Neural cell (in vitro differentiated cells): Measurements from ENCODE around the gene RASGEF1C. TPM values are rescaled to one million over a fixed set of nuclear protein-coding genes. Genes with fewer than 3 reads are reported as not detected.

Source experiments
- H2AFZ ChIP-seq: fragments of 200-600, 300-800 bp; sonication (generic), shearing (Covaris generic); 2 replicates; pipeline ENCODE4 v1.6.0; 2014; ENCODE audit warnings: low read depth, mild to moderate bottlenecking, antibody characterized with exemption, low read length, moderate library complexity
- H3F3A ChIP-seq: fragments of 200-600 bp; shearing (Covaris generic); 2 replicates; pipeline ENCODE4 v1.6.1; 2016; ENCODE audit warnings: mild to moderate bottlenecking, moderate library complexity, mixed read lengths, antibody characterized with exemption, low read length; ENCODE audit not compliant: insufficient read depth, poor library complexity, severe bottlenecking
- H3K27ac ChIP-seq: fragments of 200-600, 300-800 bp; sonication (generic), shearing (Covaris generic); 2 replicates; pipeline ENCODE4 v1.5.1; 2014; ENCODE audit warnings: mild to moderate bottlenecking, low read length, moderate library complexity
- H3K27me3 ChIP-seq: fragments of 300-800, 200-600 bp; sonication (generic), shearing (Covaris generic); 2 replicates; pipeline ENCODE4 v1.6.0; 2014; ENCODE audit warnings: mild to moderate bottlenecking, low read depth, low read length, moderate library complexity; ENCODE audit not compliant: insufficient read depth
- H3K36me3 ChIP-seq: fragments of 300-800, 200-600 bp; sonication (generic), shearing (Covaris generic); 2 replicates; pipeline ENCODE4 v1.5.1; 2014; ENCODE audit warnings: mild to moderate bottlenecking, antibody characterized with exemption, low read length, moderate library complexity; ENCODE audit not compliant: insufficient read depth
- H3K4me2 ChIP-seq: fragments of 300-800, 200-600 bp; sonication (generic), shearing (Covaris generic); 2 replicates; pipeline ENCODE4 v1.6.0; 2014; ENCODE audit warnings: mild to moderate bottlenecking, low read length
- H3K4me3 ChIP-seq: fragments of 300-800, 200-600 bp; sonication (generic), shearing (Covaris generic); 2 replicates; pipeline ENCODE4 v1.5.1; 2014; ENCODE audit warnings: mild to moderate bottlenecking, low read length, moderate library complexity
- H3K79me2 ChIP-seq: fragments of 200-600 bp; shearing (Covaris generic); replicated peaks from 2 replicates; pipeline ENCODE4 v1.6.0; 2014; ENCODE audit warnings: mild to moderate bottlenecking, low read length, moderate library complexity; ENCODE audit not compliant: insufficient read depth
- H3K9ac ChIP-seq: fragments of 300-800, 200-600 bp; sonication (generic), shearing (Covaris generic); 2 replicates; pipeline ENCODE4 v1.6.1; 2016; ENCODE audit warnings: mild to moderate bottlenecking, low read length, mixed read lengths
- H3K9me2 ChIP-seq: fragments of 200-600 bp; shearing (Covaris generic); 2 replicates; pipeline ENCODE4 v1.6.1; 2016; ENCODE audit warnings: mild to moderate bottlenecking, low read length, mixed read lengths; ENCODE audit not compliant: insufficient read depth
- H3K9me3 ChIP-seq: fragments of 200-600, 300-800 bp; sonication (generic), shearing (Covaris generic); 2 replicates; pipeline ENCODE4 v1.6.1; 2016; ENCODE audit warnings: mild to moderate bottlenecking, mixed run types, low read length, moderate library complexity, mixed read lengths
- H4K20me1 ChIP-seq: fragments of 200-600 bp; shearing (Covaris generic); 2 replicates; pipeline ENCODE4 v1.6.1; 2016; ENCODE audit warnings: mild to moderate bottlenecking, mixed run types; ENCODE audit not compliant: insufficient read depth
- EP300 ChIP-seq: fragments of 450-650 bp; conservative IDR thresholded peaks from 2 replicates; pipeline ENCODE4 v1.6.1; 2014; ENCODE audit warnings: antibody characterized with exemption, mild to moderate bottlenecking, moderate library complexity; ENCODE audit not compliant: poor library complexity, severe bottlenecking
- EZH2 ChIP-seq: fragments of 200-600, 300-800 bp; shearing (Covaris generic), sonication (generic); IDR thresholded peaks from 2 replicates; pipeline ENCODE4 v1.6.1; 2014; ENCODE audit warnings: antibody characterized with exemption, low read length, borderline replicate concordance, mild to moderate bottlenecking; ENCODE audit not compliant: insufficient read depth, poor library complexity, severe bottlenecking
- MXI1 ChIP-seq: fragments of 450-650 bp; conservative IDR thresholded peaks from 2 replicates; pipeline ENCODE4 v1.6.1; 2014; ENCODE audit warnings: antibody characterized with exemption, mild to moderate bottlenecking; ENCODE audit not compliant: poor library complexity, severe bottlenecking
- POLR2AphosphoS5 ChIP-seq: IDR thresholded peaks from 2 replicates; pipeline ENCODE4 v1.6.1; 2012
- RAD21 ChIP-seq: fragments of 450-650 bp; conservative IDR thresholded peaks from 2 replicates; pipeline ENCODE4 v1.6.1; 2014; ENCODE audit warnings: antibody characterized with exemption, mild to moderate bottlenecking, moderate library complexity
- SMC3 ChIP-seq: fragments of 450-650 bp; conservative IDR thresholded peaks from 2 replicates; pipeline ENCODE4 v1.6.1; 2014; ENCODE audit warnings: antibody characterized with exemption, mild to moderate bottlenecking, moderate library complexity; ENCODE audit not compliant: poor library complexity
- TAF1 ChIP-seq: IDR thresholded peaks from 2 replicates; pipeline ENCODE4 v1.6.1; 2012; ENCODE audit warnings: low read depth
- polyA plus RNA-seq: library from polyadenylated mRNA; depleted of rRNA; stranded (reverse); fragments of >200 nt; gene quantifications from 2 replicates; pipeline ENCODE4 v1.2.3, GENCODE V29; 2014
- TF ChIP-seq, protein P1 (sequence below): IDR thresholded peaks from 2 replicates; pipeline ENCODE4 v1.6.1; 2012; ENCODE audit warnings: borderline replicate concordance
- TF ChIP-seq, protein P2 (sequence below): fragments of 450-650 bp; IDR thresholded peaks from 2 replicates; pipeline ENCODE4 v1.5.1; 2014; ENCODE audit warnings: antibody characterized with exemption, mild to moderate bottlenecking, moderate library complexity; ENCODE audit not compliant: poor library complexity, severe bottlenecking

RASGEF1C gene
- polyA plus RNA-seq, 1 donor from 2014 or later = 5.3 TPM

DNA sequence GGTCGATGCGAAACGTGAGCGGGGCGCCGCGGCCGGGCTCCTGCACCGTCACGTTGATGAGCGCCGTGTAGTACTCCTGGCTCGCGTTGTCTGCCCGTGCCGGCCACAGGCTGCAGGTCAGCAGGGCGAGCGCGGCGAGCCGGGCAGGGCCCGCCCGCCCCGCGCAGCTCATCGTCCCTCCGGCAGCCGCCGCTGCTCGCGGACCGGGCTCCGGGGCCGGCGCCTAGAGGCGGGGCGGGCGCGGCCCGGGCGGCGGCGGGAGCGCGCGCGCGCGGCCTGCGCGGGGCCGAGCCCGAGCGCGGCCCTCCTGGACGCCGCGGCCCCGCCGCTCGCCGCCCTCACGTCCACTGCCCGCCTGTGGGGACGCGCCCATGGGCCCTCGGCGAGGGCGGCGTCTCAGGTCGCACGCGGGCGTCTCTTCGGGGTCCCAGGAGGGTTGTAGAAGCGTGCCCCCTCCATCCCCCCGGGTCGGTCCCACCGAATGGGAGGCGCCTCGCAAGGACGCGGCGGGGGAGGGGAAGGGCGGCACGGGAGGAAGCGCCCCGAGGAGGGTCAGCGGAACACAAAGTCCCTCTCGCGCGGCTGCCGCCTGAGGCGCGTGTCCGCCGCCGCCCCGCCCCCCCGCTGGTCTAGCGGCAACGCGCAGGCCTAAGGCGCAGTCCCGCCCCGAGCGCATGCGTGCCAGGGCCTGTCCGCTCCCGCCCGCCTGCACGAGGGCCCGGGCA, 137.3 kb downstream of the RASGEF1C start, which contains the start of gene RNF130:
Gene RNF130, minus strand, starts transcription at position 229 of the 725 bp plus-strand sequence. Its CDS starts 57 bp downstream, at position 172.
- Histone ChIP-seq H3K4me2 (peak within 1 kb of the TSS; percentile 97), H2AFZ (peak within 1 kb of the TSS; percentile 92), H3K9me3 (no peaks in the 10 kb centered on the region), H3K27ac (peak within 1 kb of the TSS; percentile 90), H3K27me3 (no peaks in the 10 kb centered on the region), H3K36me3 (no peaks in the 10 kb centered on the region), H3K9ac (peak within 1 kb of the TSS; percentile 97), H3K79me2 (peaks cover 45% of the 10 kb centered on the region), H3F3A (no peaks in the 10 kb centered on the region), H4K20me1 (peaks cover 11% of the 10 kb centered on the region), H3K4me3 (peak within 1 kb of the TSS; percentile 96), H3K9me2 (no peaks in the 10 kb centered on the region)
- peak; percentile 43 for TF ChIP-seq RAD21
- TF ChIP-seq SMC3 = peak; percentile 29
- no peak for TF ChIP-seq EZH2
- peak; percentile 62 for TF ChIP-seq POLR2AphosphoS5
- TF ChIP-seq, protein P1, sequence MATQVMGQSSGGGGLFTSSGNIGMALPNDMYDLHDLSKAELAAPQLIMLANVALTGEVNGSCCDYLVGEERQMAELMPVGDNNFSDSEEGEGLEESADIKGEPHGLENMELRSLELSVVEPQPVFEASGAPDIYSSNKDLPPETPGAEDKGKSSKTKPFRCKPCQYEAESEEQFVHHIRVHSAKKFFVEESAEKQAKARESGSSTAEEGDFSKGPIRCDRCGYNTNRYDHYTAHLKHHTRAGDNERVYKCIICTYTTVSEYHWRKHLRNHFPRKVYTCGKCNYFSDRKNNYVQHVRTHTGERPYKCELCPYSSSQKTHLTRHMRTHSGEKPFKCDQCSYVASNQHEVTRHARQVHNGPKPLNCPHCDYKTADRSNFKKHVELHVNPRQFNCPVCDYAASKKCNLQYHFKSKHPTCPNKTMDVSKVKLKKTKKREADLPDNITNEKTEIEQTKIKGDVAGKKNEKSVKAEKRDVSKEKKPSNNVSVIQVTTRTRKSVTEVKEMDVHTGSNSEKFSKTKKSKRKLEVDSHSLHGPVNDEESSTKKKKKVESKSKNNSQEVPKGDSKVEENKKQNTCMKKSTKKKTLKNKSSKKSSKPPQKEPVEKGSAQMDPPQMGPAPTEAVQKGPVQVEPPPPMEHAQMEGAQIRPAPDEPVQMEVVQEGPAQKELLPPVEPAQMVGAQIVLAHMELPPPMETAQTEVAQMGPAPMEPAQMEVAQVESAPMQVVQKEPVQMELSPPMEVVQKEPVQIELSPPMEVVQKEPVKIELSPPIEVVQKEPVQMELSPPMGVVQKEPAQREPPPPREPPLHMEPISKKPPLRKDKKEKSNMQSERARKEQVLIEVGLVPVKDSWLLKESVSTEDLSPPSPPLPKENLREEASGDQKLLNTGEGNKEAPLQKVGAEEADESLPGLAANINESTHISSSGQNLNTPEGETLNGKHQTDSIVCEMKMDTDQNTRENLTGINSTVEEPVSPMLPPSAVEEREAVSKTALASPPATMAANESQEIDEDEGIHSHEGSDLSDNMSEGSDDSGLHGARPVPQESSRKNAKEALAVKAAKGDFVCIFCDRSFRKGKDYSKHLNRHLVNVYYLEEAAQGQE = peak; percentile 82
- peak; percentile 78 for TF ChIP-seq TAF1
- TF ChIP-seq MXI1 = peak; percentile 56
- peak; percentile 74 for TF ChIP-seq EP300
- TF ChIP-seq, protein P2, sequence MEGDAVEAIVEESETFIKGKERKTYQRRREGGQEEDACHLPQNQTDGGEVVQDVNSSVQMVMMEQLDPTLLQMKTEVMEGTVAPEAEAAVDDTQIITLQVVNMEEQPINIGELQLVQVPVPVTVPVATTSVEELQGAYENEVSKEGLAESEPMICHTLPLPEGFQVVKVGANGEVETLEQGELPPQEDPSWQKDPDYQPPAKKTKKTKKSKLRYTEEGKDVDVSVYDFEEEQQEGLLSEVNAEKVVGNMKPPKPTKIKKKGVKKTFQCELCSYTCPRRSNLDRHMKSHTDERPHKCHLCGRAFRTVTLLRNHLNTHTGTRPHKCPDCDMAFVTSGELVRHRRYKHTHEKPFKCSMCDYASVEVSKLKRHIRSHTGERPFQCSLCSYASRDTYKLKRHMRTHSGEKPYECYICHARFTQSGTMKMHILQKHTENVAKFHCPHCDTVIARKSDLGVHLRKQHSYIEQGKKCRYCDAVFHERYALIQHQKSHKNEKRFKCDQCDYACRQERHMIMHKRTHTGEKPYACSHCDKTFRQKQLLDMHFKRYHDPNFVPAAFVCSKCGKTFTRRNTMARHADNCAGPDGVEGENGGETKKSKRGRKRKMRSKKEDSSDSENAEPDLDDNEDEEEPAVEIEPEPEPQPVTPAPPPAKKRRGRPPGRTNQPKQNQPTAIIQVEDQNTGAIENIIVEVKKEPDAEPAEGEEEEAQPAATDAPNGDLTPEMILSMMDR = peak; percentile 23

DNA sequence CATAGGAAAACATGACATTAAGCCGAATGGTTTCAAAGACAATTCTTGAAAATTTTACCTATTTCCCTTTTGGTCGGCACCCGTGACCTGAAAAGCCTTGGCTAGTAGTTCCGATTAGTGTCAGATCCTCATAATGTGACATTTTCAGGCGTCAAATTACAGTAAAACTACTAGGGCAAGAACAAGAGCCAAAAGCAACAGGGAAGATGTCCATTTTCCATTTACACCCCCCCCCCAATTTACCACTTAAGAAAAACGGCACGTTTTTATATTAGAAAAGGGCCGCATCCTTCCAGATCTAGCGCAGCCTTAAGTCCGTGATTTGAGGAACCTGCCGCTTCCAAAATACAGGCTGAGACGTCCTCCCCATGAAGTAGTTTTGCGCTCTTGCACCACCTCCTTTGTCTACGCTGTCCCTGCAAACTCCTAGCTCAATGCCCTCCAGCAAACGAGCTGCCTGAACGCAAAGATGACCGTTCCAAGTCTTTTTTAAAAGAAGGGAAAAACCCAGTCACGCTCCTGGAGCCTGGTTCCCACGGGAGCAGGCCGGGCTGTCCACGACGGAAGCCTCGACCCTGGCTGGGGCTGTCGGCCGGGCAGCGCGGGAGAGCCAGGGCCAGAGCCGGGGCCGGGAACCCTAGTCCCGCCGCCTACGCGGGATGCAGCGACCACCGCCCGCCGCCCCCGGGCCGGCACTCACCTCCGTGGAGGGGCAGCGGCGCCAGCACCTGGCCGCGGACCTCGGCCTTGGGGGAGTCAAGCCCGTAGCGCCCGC, 138.1 kb downstream of the RASGEF1C start:
- TF ChIP-seq, protein P2 = no peak
- TF ChIP-seq, protein P1 = no peak
- TF ChIP-seq POLR2AphosphoS5 (peak; percentile 11), EP300 (no peak), TAF1 (no peak), RAD21 (no peak), EZH2 (no peak), SMC3 (peak; percentile 12), MXI1 (peak; percentile 36)
- H3K27ac ChIP-seq = peak overlapping the region; percentile 88
- H3K79me2 ChIP-seq = peaks cover 53% of the 10 kb centered on the region

More for the DNA sequence above, 138.1 kb downstream of the RASGEF1C start:
- Histone ChIP-seq H3K9ac (peak overlapping the region; percentile 97), H3K9me2 (no peaks in the 10 kb centered on the region), H3K27me3 (no peaks in the 10 kb centered on the region), H3K4me2 (peak overlapping the region; percentile 97), H3K9me3 (no peaks in the 10 kb centered on the region), H3K36me3 (no peaks in the 10 kb centered on the region), H3K4me3 (peak overlapping the region; percentile 96), H3F3A (no peaks in the 10 kb centered on the region), H4K20me1 (peaks cover 11% of the 10 kb centered on the region), H2AFZ (peak overlapping the region; percentile 68)
